GM18858 (cell line): ENCODE data around the gene DCST2.

Experiments used
- ATAC-seq: cut with Tn5 transposase; IDR thresholded peaks from one replicate; pipeline ENCODE4 v1.9.1; 2021; ENCODE audit not compliant: unreplicated experiment

DCST2 gene

GRCh38 chr1:155012026-155012546 is 21.5 kb downstream of the DCST2 start:
- ATAC-seq, result no peak

GRCh38 chr1:155011437-155012025 is 22.1 kb downstream of the DCST2 start:
- no peak for ATAC-seq

- ATAC-seq, result no peak
Observed at GRCh38 chr1:155011004-155011416, 22.6 kb downstream of the DCST2 start.

GRCh38 chr1:155010211-155010918 is 23.2 kb downstream of the DCST2 start:
- ATAC-seq, result no peak

- ATAC-seq, result no peak
Observed at GRCh38 chr1:155009742-155010141, 23.8 kb downstream of the DCST2 start.

- no peak for ATAC-seq
Observed at GRCh38 chr1:155009221-155009711, 24.3 kb downstream of the DCST2 start.

GRCh38 chr1:155008015-155008941 is 25.3 kb downstream of the DCST2 start:
- no peak for ATAC-seq

GRCh38 chr1:155007251-155007828 is 26.2 kb downstream of the DCST2 start:
- no peak for ATAC-seq

GRCh38 chr1:155006601-155007101 is 26.9 kb downstream of the DCST2 start:
- no peak for ATAC-seq

- no peak for ATAC-seq
Observed at GRCh38 chr1:155005076-155006011, 28.2 kb downstream of the DCST2 start.

- ATAC-seq, result no peak
Observed at GRCh38 chr1:155004352-155005075, 29.1 kb downstream of the DCST2 start.

GRCh38 chr1:155003766-155004351 is 29.7 kb downstream of the DCST2 start:
- ATAC-seq, result no peak

GRCh38 chr1:155003227-155003765 is 30.3 kb downstream of the DCST2 start:
- no peak for ATAC-seq

GRCh38 chr1:155002464-155003226 is 30.9 kb downstream of the DCST2 start, which contains the start of gene ZBTB7B:
TSS of gene ZBTB7B (plus strand) at chr1:155002802. CDS start at chr1:155014661, 11,859 bp downstream.
- no peak for ATAC-seq

GRCh38 chr1:155001675-155002463 is 31.7 kb downstream of the DCST2 start:
- peak; percentile 38 for ATAC-seq

GRCh38 chr1:155001425-155001674 is 32.2 kb downstream of the DCST2 start:
- ATAC-seq, result no peak
